Nephron progenitor cell (in vitro differentiated cells): ENCODE measurements around the gene MMP17.

Experiments used
- DNase-seq: peaks from one replicate; pipeline ENCODE4 v3.0.0; 2021
- H3K27ac Mint-ChIP-seq: 2 replicates; pipeline ENCODE4 v1.8.0; 2021; ENCODE audit warnings: mild to moderate bottlenecking, moderate library complexity, mixed read lengths
- H3K27me3 Mint-ChIP-seq: 2 replicates; pipeline ENCODE4 v1.8.0; 2021; ENCODE audit warnings: mild to moderate bottlenecking, low read depth, mixed read lengths; ENCODE audit not compliant: poor library complexity
- H3K36me3 Mint-ChIP-seq: 2 replicates; pipeline ENCODE4 v1.8.0; 2021; ENCODE audit warnings: low read depth, mixed read lengths
- H3K4me1 Mint-ChIP-seq: 2 replicates; pipeline ENCODE4 v1.8.0; 2021; ENCODE audit warnings: mixed read lengths
- H3K4me3 Mint-ChIP-seq: 2 replicates; pipeline ENCODE4 v1.8.0; 2021; ENCODE audit warnings: mild to moderate bottlenecking, moderate library complexity, mixed read lengths
- H3K9me3 Mint-ChIP-seq: 2 replicates; pipeline ENCODE4 v1.8.0; 2021; ENCODE audit warnings: mild to moderate bottlenecking, moderate library complexity, mixed read lengths
- CTCF ChIP-seq: fragments of 200-600 bp; sonication (generic); IDR thresholded peaks from 2 replicates; pipeline ENCODE4 v1.5.0; 2021; ENCODE audit warnings: antibody characterized with exemption

The MMP17 gene

GRCh38 chr12:131855521-131856142, 27.4 kb downstream of the MMP17 start:
- Mint-ChIP-seq H3K36me3 (no peaks in the 10 kb centered on the region), H3K27ac (no peak overlapping the region), H3K27me3 (peaks cover 19% of the 10 kb centered on the region), H3K9me3 (no peaks in the 10 kb centered on the region), H3K4me1 (peaks cover 32% of the 10 kb centered on the region), H3K4me3 (no peak overlapping the region)
- no peak for TF ChIP-seq CTCF
- DNase-seq, result peak; percentile 39

DNA sequence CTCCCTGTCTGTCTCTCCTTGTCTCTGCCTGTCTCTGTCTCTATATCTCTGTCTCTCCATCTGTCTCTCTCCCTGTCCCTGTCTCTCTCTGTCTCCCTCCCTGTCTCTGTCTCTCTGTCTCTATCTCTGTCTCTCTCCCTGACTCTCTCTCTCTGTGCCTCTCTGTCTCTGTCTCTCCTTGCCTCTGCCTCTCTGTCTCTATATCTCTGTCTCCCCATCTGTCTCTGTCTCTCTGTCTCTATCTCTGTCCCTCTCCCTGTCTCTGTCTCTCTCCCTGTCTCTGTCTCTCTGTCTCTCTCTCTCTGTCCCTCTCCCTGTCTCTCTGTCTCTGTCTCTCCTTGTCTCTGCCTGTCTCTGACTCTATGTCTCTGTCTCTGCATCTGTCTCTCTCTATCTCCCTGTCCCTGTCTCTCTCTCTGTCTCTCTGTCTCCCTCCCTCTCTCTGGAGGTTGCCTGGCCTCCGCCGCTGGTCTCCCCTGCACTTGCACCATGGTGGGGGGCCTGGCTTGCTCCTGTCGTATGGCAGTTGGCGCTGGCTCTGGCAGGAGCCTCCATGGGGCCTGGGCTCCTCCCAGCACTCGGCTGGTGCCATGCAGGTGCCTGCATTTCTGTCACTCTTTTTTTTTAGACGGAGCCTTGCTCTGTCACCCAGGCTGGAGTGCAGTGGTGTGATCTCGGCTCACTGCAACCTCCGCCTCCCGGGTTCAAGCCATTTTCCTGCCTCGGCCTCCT, 28.3 kb downstream of the MMP17 start:
- peaks cover 19% of the 10 kb centered on the region for H3K27me3 Mint-ChIP-seq
- DNase-seq, result no peak
- H3K4me3 Mint-ChIP-seq, result no peak overlapping the region
- no peaks in the 10 kb centered on the region for H3K36me3 Mint-ChIP-seq
- H3K4me1 Mint-ChIP-seq, result peaks cover 40% of the 10 kb centered on the region
- H3K9me3 Mint-ChIP-seq, result no peaks in the 10 kb centered on the region
- TF ChIP-seq CTCF, result no peak
- H3K27ac Mint-ChIP-seq, result peak overlapping the region; percentile 49

DNA sequence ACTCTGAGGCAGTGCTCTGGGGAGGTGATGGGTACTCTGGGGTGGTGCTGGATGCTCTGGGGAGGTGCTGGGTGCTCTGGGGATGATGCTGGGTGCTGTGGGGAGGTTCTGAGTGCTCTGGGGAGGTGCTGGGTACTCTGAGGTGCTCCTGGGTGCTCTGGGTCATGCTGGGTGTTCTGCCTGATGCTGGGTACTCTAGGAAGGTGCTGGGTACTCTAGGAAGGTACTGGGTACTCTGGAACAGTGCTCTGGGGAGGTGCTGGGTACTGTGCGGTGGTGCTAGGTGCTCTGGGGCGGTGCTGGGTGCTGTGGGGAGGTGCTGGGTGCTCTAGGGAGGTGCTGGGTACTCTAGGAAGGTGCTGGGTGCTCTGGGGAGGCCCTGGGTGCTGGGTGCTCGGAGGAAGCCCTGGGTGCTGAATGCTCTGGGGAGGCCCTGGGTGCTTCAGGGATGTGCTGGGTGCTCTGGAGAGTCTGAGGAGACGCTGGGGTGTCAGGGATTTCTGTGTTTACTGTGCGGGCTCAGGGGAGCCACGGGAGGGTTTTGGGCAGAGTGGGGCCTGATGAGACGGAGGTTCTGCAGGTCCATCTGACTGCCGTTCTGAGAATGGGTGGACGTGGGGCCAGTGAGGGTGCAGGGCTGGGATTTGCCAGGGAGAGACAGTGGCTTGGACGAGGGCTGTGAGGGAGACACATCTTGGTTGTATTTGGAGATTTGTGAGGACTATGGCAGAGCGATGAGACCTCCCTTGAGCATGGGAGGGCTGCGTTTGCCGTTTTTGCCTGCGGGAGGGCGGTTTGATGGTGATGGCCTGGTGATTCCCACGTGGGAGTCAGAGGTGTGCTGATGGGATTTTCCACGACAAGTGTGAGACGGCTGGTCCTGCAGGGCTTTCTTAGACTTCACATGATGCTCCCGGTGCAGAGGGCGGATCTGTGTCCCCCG, 30.0 kb downstream of the MMP17 start:
- DNase-seq, result no peak
- Mint-ChIP-seq H3K27ac (peak overlapping the region; percentile 49), H3K36me3 (no peaks in the 10 kb centered on the region), H3K4me1 (peaks cover 52% of the 10 kb centered on the region), H3K27me3 (peaks cover 19% of the 10 kb centered on the region), H3K4me3 (no peak overlapping the region), H3K9me3 (no peaks in the 10 kb centered on the region)
- no peak for TF ChIP-seq CTCF

GRCh38 chr12:131860472-131861260, 32.5 kb downstream of the MMP17 start:
- TF ChIP-seq CTCF, result no peak
- Mint-ChIP-seq H3K36me3 (no peaks in the 10 kb centered on the region), H3K27me3 (peaks cover 15% of the 10 kb centered on the region), H3K4me1 (peaks cover 59% of the 10 kb centered on the region), H3K9me3 (no peaks in the 10 kb centered on the region), H3K27ac (peak overlapping the region; percentile 91), H3K4me3 (peak overlapping the region; percentile 32)
- DNase-seq, result no peak

- H3K9me3 Mint-ChIP-seq, result no peaks in the 10 kb centered on the region
- no peak overlapping the region for H3K4me3 Mint-ChIP-seq
- no peak for DNase-seq
- H3K27me3 Mint-ChIP-seq, result peaks cover 12% of the 10 kb centered on the region
- peak overlapping the region; percentile 57 for H3K27ac Mint-ChIP-seq
- peaks cover 53% of the 10 kb centered on the region for H3K4me1 Mint-ChIP-seq
- TF ChIP-seq CTCF, result no peak
- no peaks in the 10 kb centered on the region for H3K36me3 Mint-ChIP-seq
Observed at GRCh38 chr12:131861261-131862083, 33.3 kb downstream of the MMP17 start.
